HL-60 (cell line): ENCODE measurements around the gene PIP5K1C.

ENCODE experiments used
- CTCF ChIP-seq: IDR thresholded peaks from one replicate; pipeline ENCODE4 v1.5.1; 2011; ENCODE audit warnings: low read length, control low read depth, inconsistent platforms; ENCODE audit not compliant: insufficient read depth
- POLR2AphosphoS5 ChIP-seq: IDR thresholded peaks from 2 replicates; pipeline ENCODE4 v1.6.1; 2012; ENCODE audit warnings: low read depth
- REST ChIP-seq: IDR thresholded peaks from 2 replicates; pipeline ENCODE4 v1.6.1; 2012; ENCODE audit warnings: low read depth; ENCODE audit not compliant: insufficient replicate concordance

- TF ChIP-seq CTCF (no peak), POLR2AphosphoS5 (no peak), REST (no peak)
Observed at GRCh38 chr19:3646336-3647092, 53.8 kb downstream of the PIP5K1C start.
